HepG2 (cell line): Measurements from ENCODE around the gene SERINC2. TPM values are rescaled to one million over a fixed set of nuclear protein-coding genes. Genes with fewer than 3 reads are reported as not detected.

Source experiments
- CBX2 ChIP-seq, 2 experiments: fragments of 200-600 bp in 1 of 2; sonication (generic); formaldehyde crosslinking in 1 of 2; IDR thresholded peaks; 2 replicates each; pipeline versions ENCODE4 v1.7.0 to v1.8.1; 2018 to 2022; ENCODE audit warnings: low read depth in 2 of 2, low read length in 1 of 2, mild to moderate bottlenecking in 1 of 2, missing genetic modification reagents in 1 of 2
- CHD4 ChIP-seq: fragments of 200-600 bp; sonication (generic); IDR thresholded peaks from 2 replicates; pipeline ENCODE4 v1.7.0; 2017; ENCODE audit warnings: mild to moderate bottlenecking, low read length, borderline replicate concordance
- EP300 ChIP-seq, 3 experiments: sonication (generic) in 1 of 3; formaldehyde crosslinking in 1 of 3; IDR thresholded peaks; 2 replicates each; pipeline versions ENCODE4 v1.5.1 to v1.6.1; 2011 to 2020; ENCODE audit warnings: low read depth in 2 of 3, low read length in 2 of 3, borderline replicate concordance in 1 of 3, improper control_type of control experiment in 1 of 3, mild to moderate bottlenecking in 1 of 3, missing genetic modification reagents in 1 of 3, moderate library complexity in 1 of 3
- GZF1 ChIP-seq: sonication (generic); formaldehyde crosslinking; IDR thresholded peaks from 2 replicates; pipeline ENCODE4 v1.5.1; 2020; ENCODE audit warnings: mild to moderate bottlenecking, missing genetic modification reagents
- HMG20A ChIP-seq: IDR thresholded peaks from 2 replicates; pipeline ENCODE4 v1.6.1; 2016; ENCODE audit warnings: borderline replicate concordance
- KAT2B ChIP-seq: fragments of 150-350 bp; IDR thresholded peaks from 2 replicates; pipeline ENCODE4 v1.6.1; 2014; ENCODE audit warnings: low read depth, low read length, borderline replicate concordance
- KAT7 ChIP-seq: IDR thresholded peaks from 2 replicates; pipeline ENCODE4 v1.6.1; 2018; ENCODE audit warnings: borderline replicate concordance, missing compliant biosample characterization
- MEIS2 ChIP-seq: sonication (generic); formaldehyde crosslinking; IDR thresholded peaks from 2 replicates; pipeline ENCODE4 v1.9.0; 2021; ENCODE audit warnings: mild to moderate bottlenecking, missing genetic modification reagents
- SRSF4 ChIP-seq: fragments of 200-400 bp; formaldehyde crosslinking; IDR thresholded peaks from one replicate; pipeline ENCODE4 v1.6.1; 2018; ENCODE audit warnings: mild to moderate bottlenecking, low read depth, low read length, moderate library complexity; ENCODE audit not compliant: poor library complexity, severe bottlenecking
- WIZ ChIP-seq: sonication (generic); formaldehyde crosslinking; IDR thresholded peaks from 2 replicates; pipeline ENCODE4 v1.5.1; 2020; ENCODE audit warnings: mild to moderate bottlenecking, missing genetic modification reagents
- ZBTB21 ChIP-seq: sonication (generic); formaldehyde crosslinking; IDR thresholded peaks from 2 replicates; pipeline ENCODE4 v1.4.0; 2020; ENCODE audit warnings: missing genetic modification reagents
- ZFP37 ChIP-seq: sonication (generic); formaldehyde crosslinking; IDR thresholded peaks from 2 replicates; pipeline ENCODE4 v1.4.0; 2020; ENCODE audit warnings: missing genetic modification reagents, borderline replicate concordance
- ZNF652 ChIP-seq: IDR thresholded peaks from 2 replicates; pipeline ENCODE4 v1.6.1; 2016; ENCODE audit warnings: low read depth, borderline replicate concordance
- ZNF782 ChIP-seq: sonication (generic); formaldehyde crosslinking; IDR thresholded peaks from 2 replicates; pipeline ENCODE4 v1.4.0; 2020; ENCODE audit warnings: missing genetic modification reagents, mild to moderate bottlenecking, borderline replicate concordance
- ZSCAN22 ChIP-seq: sonication (generic); formaldehyde crosslinking; IDR thresholded peaks from 2 replicates; pipeline ENCODE4 v1.4.0; 2020; ENCODE audit warnings: mild to moderate bottlenecking, missing genetic modification reagents
- polyA plus RNA-seq, 8 experiments: library from polyadenylated mRNA; depleted of rRNA in 3 of 8; stranded (reverse) in 7 of 8; unstranded in 1 of 8; fragments of >200 nt; fragmentation: Illumina TruSeq in 4 of 8; extraction: Trizol in 4 of 8; gene quantifications; 2 replicates each; pipeline versions ENCODE4 v1.2.1 to v1.2.3, GENCODE V29; 2011 to 2016; ENCODE audit warnings: low read depth in 4 of 8, missing spikeins in 1 of 8, mixed read lengths in 1 of 8; ENCODE audit not compliant: insufficient read depth in 1 of 8
- total RNA-seq, 5 experiments: library from RNA; depleted of rRNA; stranded (reverse); fragments of >200 nt; fragmentation: Illumina TruSeq; extraction: Trizol; gene quantifications; 2 replicates each; pipeline ENCODE4 v1.2.3, GENCODE V29; 2016; ENCODE audit warnings: low read depth in 1 of 5
- TF ChIP-seq, protein P1 (sequence below): sonication (generic); formaldehyde crosslinking; IDR thresholded peaks from 2 replicates; pipeline ENCODE4 v1.5.0; 2020; ENCODE audit warnings: mild to moderate bottlenecking, missing genetic modification reagents, borderline replicate concordance
- TF ChIP-seq, protein P2 (sequence below): sonication (generic); formaldehyde crosslinking; IDR thresholded peaks from 2 replicates; pipeline ENCODE4 v1.8.0; 2023; ENCODE audit warnings: mild to moderate bottlenecking, missing genetic modification reagents
- TF ChIP-seq, protein P3 (sequence below): sonication (generic); formaldehyde crosslinking; IDR thresholded peaks from 2 replicates; pipeline ENCODE4 v1.4.0; 2020; ENCODE audit warnings: missing genetic modification reagents, mild to moderate bottlenecking, borderline replicate concordance

The SERINC2 gene
- total and polyA plus RNA-seq, 2 of the 13 experiments (the other 11 are each of a cell fraction or from before 2014, with no cell fraction given): 4.8 to 126 TPM

DNA sequence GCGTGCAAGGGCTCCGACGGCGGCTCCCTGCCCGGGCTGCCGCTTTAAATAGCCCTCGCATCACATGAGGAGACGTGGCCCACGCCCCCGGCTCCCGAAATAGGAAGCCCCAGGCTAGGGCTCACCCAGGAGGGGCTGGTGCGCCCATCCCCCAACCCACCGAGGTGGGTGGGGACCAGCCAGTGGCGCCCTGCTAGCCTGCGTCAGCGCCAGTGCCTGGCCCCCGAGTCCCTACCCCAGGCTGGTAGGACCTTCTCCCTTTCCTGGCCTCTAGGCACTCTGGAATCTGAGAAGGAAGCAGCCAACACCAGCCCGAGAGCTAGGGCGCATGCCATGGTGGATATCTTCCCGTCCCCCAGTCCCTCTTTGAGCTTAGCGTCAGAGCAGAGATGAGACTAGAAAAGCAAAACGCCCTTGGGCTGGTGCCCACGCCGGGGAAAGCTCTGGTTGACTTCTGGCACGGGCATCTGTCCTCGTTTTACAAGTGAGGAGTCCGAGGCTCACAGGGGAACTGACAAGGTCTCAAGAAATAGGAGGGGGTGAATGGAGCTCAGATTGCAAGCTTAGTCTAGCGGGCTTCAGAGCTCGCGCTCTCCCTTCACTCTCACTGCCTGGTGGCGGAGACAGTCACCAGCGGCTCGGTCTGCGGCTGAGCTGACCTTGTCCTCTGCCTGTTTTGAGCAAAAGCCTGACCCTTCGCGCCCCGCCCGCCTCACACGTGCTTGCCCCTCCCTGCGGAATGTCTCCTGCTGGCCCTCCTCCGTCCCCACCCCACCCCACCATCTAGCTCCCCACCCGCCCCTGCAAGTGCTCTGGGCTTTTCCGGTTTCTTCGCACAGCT, 39.7 kb upstream of the SERINC2 start, which contains the start of gene FABP3 (continued):
- TF ChIP-seq, protein P1, sequence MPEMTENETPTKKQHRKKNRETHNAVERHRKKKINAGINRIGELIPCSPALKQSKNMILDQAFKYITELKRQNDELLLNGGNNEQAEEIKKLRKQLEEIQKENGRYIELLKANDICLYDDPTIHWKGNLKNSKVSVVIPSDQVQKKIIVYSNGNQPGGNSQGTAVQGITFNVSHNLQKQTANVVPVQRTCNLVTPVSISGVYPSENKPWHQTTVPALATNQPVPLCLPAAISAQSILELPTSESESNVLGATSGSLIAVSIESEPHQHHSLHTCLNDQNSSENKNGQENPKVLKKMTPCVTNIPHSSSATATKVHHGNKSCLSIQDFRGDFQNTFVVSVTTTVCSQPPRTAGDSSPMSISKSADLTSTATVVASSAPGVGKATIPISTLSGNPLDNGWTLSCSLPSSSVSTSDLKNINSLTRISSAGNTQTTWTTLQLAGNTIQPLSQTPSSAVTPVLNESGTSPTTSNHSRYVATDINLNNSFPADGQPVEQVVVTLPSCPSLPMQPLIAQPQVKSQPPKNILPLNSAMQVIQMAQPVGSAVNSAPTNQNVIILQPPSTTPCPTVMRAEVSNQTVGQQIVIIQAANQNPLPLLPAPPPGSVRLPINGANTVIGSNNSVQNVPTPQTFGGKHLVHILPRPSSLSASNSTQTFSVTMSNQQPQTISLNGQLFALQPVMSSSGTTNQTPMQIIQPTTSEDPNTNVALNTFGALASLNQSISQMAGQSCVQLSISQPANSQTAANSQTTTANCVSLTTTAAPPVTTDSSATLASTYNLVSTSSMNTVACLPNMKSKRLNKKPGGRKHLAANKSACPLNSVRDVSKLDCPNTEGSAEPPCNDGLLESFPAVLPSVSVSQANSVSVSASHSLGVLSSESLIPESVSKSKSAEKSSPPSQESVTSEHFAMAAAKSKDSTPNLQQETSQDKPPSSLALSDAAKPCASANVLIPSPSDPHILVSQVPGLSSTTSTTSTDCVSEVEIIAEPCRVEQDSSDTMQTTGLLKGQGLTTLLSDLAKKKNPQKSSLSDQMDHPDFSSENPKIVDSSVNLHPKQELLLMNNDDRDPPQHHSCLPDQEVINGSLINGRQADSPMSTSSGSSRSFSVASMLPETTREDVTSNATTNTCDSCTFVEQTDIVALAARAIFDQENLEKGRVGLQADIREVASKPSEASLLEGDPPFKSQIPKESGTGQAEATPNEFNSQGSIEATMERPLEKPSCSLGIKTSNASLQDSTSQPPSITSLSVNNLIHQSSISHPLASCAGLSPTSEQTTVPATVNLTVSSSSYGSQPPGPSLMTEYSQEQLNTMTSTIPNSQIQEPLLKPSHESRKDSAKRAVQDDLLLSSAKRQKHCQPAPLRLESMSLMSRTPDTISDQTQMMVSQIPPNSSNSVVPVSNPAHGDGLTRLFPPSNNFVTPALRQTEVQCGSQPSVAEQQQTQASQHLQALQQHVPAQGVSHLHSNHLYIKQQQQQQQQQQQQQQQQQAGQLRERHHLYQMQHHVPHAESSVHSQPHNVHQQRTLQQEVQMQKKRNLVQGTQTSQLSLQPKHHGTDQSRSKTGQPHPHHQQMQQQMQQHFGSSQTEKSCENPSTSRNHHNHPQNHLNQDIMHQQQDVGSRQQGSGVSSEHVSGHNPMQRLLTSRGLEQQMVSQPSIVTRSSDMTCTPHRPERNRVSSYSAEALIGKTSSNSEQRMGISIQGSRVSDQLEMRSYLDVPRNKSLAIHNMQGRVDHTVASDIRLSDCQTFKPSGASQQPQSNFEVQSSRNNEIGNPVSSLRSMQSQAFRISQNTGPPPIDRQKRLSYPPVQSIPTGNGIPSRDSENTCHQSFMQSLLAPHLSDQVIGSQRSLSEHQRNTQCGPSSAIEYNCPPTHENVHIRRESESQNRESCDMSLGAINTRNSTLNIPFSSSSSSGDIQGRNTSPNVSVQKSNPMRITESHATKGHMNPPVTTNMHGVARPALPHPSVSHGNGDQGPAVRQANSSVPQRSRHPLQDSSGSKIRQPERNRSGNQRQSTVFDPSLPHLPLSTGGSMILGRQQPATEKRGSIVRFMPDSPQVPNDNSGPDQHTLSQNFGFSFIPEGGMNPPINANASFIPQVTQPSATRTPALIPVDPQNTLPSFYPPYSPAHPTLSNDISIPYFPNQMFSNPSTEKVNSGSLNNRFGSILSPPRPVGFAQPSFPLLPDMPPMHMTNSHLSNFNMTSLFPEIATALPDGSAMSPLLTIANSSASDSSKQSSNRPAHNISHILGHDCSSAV: no peak
- TF ChIP-seq HMG20A (CRISPR knock-in tag) (no peak), ZFP37 (CRISPR knock-in tag) (no peak), ZNF782 (CRISPR knock-in tag) (no peak), EP300 (IDR thresholded peaks at IDR 0.05; ENCODE audit: low read depth in 2 of 2, low read length in 2 of 2) (0 out of 4 replicates have a peak, but pooled peaks of 1 of the 2 experiments have one; percentile 20), EP300 (CRISPR knock-in tag; IDR thresholded peaks at IDR 0.05; ENCODE audit: borderline replicate concordance) (no peak), GZF1 (no peak), CBX2 (IDR thresholded peaks at IDR 0.05; ENCODE audit: low read depth, low read length) (no peak), CBX2 (CRISPR knock-in tag; IDR thresholded peaks at IDR 0.05; ENCODE audit: low read depth) (no peak), ZNF652 (CRISPR knock-in tag) (no peak), CHD4 (no peak), SRSF4 (no peak), KAT2B (no peak), WIZ (CRISPR knock-in tag) (no peak), ZSCAN22 (CRISPR knock-in tag) (no peak), KAT7 (no peak), MEIS2 (peak; percentile 51; the same call in 1 of the 2 replicates), ZBTB21 (CRISPR knock-in tag) (no peak)
- TF ChIP-seq, protein P2, sequence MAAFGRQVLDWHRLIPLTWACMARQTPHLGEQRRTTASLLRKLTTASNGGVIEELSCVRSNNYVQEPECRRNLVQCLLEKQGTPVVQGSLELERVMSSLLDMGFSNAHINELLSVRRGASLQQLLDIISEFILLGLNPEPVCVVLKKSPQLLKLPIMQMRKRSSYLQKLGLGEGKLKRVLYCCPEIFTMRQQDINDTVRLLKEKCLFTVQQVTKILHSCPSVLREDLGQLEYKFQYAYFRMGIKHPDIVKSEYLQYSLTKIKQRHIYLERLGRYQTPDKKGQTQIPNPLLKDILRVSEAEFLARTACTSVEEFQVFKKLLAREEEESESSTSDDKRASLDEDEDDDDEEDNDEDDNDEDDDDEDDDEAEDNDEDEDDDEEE (CRISPR knock-in tag): no peak
- TF ChIP-seq, protein P3, sequence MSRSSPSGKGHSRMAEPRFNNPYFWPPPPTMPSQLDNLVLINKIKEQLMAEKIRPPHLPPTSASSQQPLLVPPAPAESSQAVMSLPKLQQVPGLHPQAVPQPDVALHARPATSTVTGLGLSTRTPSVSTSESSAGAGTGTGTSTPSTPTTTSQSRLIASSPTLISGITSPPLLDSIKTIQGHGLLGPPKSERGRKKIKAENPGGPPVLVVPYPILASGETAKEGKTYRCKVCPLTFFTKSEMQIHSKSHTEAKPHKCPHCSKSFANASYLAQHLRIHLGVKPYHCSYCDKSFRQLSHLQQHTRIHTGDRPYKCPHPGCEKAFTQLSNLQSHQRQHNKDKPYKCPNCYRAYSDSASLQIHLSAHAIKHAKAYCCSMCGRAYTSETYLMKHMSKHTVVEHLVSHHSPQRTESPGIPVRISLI (CRISPR knock-in tag): no peak
